WTC11 (cell line): ENCODE results near the gene LRRC7.

Source experiments
- CTCF ChIP-seq: fragments of 200-600 bp; IDR thresholded peaks from 2 replicates; pipeline ENCODE4 v1.8.0; 2022; ENCODE audit warnings: antibody characterized with exemption
- ESRRA ChIP-seq: sonication (generic); formaldehyde crosslinking; IDR thresholded peaks from 2 replicates; pipeline ENCODE4 v1.8.1; 2022; ENCODE audit warnings: mild to moderate bottlenecking, missing genetic modification reagents, borderline replicate concordance
- USF2 ChIP-seq: sonication (generic); formaldehyde crosslinking; IDR thresholded peaks from 2 replicates; pipeline ENCODE4 v1.8.1; 2023; ENCODE audit warnings: mild to moderate bottlenecking, missing genetic modification reagents, moderate library complexity

- TF ChIP-seq CTCF (no peak), ESRRA (no peak), USF2 (no peak)
Observed at GRCh38 chr1:69871412-69871811, 303.7 kb downstream of the LRRC7 start.
